ENCODE data around the gene DLG1. TPM values are rescaled to one million over a fixed set of nuclear protein-coding genes. Genes with fewer than 3 reads are reported as not detected.

DLG1 gene
- total RNA-seq, 4 donors from 2014 or later = 71.4 to 90.4 (median 80.9) TPM

DNA sequence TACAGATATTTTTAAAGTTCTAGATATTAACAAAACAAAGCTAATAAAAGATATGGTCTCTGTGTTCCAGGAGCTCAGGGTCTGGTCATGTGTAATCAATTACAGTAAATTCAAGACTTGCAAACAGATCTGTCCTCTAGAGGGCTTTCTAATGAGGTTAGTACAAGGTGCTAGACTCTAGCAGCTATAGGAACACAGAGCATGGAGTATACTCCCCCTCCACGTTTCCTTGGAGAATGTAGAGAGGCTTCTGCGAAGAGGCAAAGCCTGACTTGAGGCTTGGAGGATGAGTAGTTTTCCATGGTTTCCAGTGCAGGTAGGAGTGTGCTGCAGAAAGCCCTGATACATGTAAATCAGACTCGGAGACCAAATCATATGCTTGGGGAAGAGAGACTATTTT lies 32.7 kb upstream of the DLG1 start:
- ATAC-seq = no peak
- no peaks in the 10 kb centered on the region for H3K27me3 ChIP-seq

DNA sequence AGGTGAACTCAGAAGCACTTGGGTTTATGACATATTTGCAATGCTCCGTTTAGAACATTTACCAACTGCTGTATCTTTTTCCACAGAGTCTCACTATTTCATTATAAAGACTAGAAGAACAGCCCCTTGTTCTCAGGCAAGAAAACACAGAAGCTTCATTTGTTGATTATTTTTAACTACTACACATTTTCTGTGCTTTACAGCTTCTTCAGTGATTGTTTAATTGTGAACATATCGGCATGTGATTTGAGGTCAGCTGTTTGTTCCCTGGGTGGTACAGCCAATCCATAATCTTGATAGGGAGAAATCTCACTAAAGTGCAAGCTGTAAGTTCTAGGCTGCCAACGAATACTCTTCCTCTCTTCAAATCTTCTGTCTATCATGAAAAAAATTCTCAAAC lies 31.0 kb upstream of the DLG1 start:
- Histone ChIP-seq H3K9me3 (no peaks in the 10 kb centered on the region), H3K27ac (no peak overlapping the region), H3K27me3 (no peaks in the 10 kb centered on the region), H3K4me1 (no peaks in the 10 kb centered on the region), H3K4me3 (no peak overlapping the region), H3K36me3 (no peaks in the 10 kb centered on the region)
- TF ChIP-seq, protein P1, sequence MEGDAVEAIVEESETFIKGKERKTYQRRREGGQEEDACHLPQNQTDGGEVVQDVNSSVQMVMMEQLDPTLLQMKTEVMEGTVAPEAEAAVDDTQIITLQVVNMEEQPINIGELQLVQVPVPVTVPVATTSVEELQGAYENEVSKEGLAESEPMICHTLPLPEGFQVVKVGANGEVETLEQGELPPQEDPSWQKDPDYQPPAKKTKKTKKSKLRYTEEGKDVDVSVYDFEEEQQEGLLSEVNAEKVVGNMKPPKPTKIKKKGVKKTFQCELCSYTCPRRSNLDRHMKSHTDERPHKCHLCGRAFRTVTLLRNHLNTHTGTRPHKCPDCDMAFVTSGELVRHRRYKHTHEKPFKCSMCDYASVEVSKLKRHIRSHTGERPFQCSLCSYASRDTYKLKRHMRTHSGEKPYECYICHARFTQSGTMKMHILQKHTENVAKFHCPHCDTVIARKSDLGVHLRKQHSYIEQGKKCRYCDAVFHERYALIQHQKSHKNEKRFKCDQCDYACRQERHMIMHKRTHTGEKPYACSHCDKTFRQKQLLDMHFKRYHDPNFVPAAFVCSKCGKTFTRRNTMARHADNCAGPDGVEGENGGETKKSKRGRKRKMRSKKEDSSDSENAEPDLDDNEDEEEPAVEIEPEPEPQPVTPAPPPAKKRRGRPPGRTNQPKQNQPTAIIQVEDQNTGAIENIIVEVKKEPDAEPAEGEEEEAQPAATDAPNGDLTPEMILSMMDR (IDR thresholded peaks at IDR 0.05) = no peak
- TF ChIP-seq POLR2A (IDR thresholded peaks at IDR 0.05) = no peak
- no peak for TF ChIP-seq EP300 (IDR thresholded peaks at IDR 0.05)
- no peak for TF ChIP-seq POLR2AphosphoS5 (IDR thresholded peaks at IDR 0.05)
- ATAC-seq = no peak
- WGBS, 2 donors (ENCODE audit: low coverage in 1 of 2) = 54 to 63% methylated on average over 3 of the region's 3 CpGs

More for the DNA sequence above, 32.7 kb upstream of the DLG1 start:
- 83% methylated on average over 3 of the region's 3 CpGs; no CpG with 5 or more reads in 1 of the 2 donors for WGBS, 2 donors (ENCODE audit: low coverage in 1 of 2)
- Histone ChIP-seq H3K27ac (no peak overlapping the region), H3K36me3 (no peaks in the 10 kb centered on the region), H3K4me3 (no peak overlapping the region), H3K4me1 (no peaks in the 10 kb centered on the region), H3K9me3 (no peaks in the 10 kb centered on the region)
- TF ChIP-seq EP300 (IDR thresholded peaks at IDR 0.05) (no peak), POLR2AphosphoS5 (IDR thresholded peaks at IDR 0.05) (no peak), POLR2A (IDR thresholded peaks at IDR 0.05) (no peak)
- TF ChIP-seq, protein P1 (IDR thresholded peaks at IDR 0.05) = no peak

DNA sequence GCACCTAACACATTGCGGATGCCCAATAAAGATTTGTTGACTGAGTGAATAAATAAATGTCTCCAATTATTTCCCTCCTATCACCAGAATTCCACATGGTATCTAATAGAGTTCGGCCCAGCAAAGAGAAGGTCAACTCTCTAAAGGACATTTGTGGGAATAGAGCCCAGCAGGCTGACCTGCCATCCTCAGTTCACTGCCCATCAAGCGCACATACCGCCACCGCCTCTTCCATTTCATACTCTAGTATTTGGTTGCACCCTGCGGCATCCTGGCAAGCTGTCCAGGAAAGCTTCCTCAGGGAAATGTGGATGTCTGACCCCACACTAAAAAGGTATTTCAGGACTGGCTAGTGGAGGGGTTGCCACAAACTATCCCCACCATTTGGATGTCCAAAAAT lies 29.8 kb upstream of the DLG1 start:
- H3K4me1 ChIP-seq = no peaks in the 10 kb centered on the region
- TF ChIP-seq POLR2A (IDR thresholded peaks at IDR 0.05) = no peak
- no peak for TF ChIP-seq POLR2AphosphoS5 (IDR thresholded peaks at IDR 0.05)
- TF ChIP-seq, protein P1 (IDR thresholded peaks at IDR 0.05) = no peak
- TF ChIP-seq EP300 (IDR thresholded peaks at IDR 0.05) = no peak
- no peaks in the 10 kb centered on the region for H3K9me3 ChIP-seq
- no peak overlapping the region for H3K27ac ChIP-seq
- H3K4me3 ChIP-seq = no peak overlapping the region
- no peaks in the 10 kb centered on the region for H3K27me3 ChIP-seq
- 91 to 98% methylated on average over 5 to 6 of the region's 6 CpGs for WGBS, 2 donors (ENCODE audit: low coverage in 1 of 2)
- ATAC-seq = no peak
- H3K36me3 ChIP-seq = no peaks in the 10 kb centered on the region

- ATAC-seq = peak; percentile 72
- H3K9me3 ChIP-seq = no peaks in the 10 kb centered on the region
- H3K4me3 ChIP-seq = no peak overlapping the region
- WGBS, 2 donors (ENCODE audit: low coverage in 1 of 2) = 53 to 69% methylated on average over 3 of the region's 3 CpGs
- no peaks in the 10 kb centered on the region for H3K36me3 ChIP-seq
- H3K27me3 ChIP-seq = no peaks in the 10 kb centered on the region
- TF ChIP-seq POLR2A (IDR thresholded peaks at IDR 0.05) = no peak
- TF ChIP-seq, protein P1 (IDR thresholded peaks at IDR 0.05) = no peak
- TF ChIP-seq POLR2AphosphoS5 (IDR thresholded peaks at IDR 0.05) = no peak
- TF ChIP-seq EP300 (IDR thresholded peaks at IDR 0.05) = no peak
- no peaks in the 10 kb centered on the region for H3K4me1 ChIP-seq
- H3K27ac ChIP-seq = no peak overlapping the region
Observed at GRCh38 chr3:197327701-197328100, 29.3 kb upstream of the DLG1 start.

- Histone ChIP-seq H3K36me3 (no peaks in the 10 kb centered on the region), H3K27me3 (peaks cover 8% of the 10 kb centered on the region), H3K9me3 (no peaks in the 10 kb centered on the region), H3K4me3 (no peak overlapping the region), H3K27ac (no peak overlapping the region), H3K4me1 (no peaks in the 10 kb centered on the region)
- TF ChIP-seq POLR2AphosphoS5 (IDR thresholded peaks at IDR 0.05) (no peak), POLR2A (IDR thresholded peaks at IDR 0.05) (no peak), EP300 (IDR thresholded peaks at IDR 0.05) (no peak)
- TF ChIP-seq, protein P1 (IDR thresholded peaks at IDR 0.05) = no peak
- no peak for ATAC-seq
- 76 to 84% methylated on average over 7 of the region's 7 CpGs for WGBS, 2 donors (ENCODE audit: low coverage in 1 of 2)
Observed at GRCh38 chr3:197325773-197326172, 27.4 kb upstream of the DLG1 start.
